GM18502 (cell line): ENCODE data around the gene GABBR2.

Experiments used
- ATAC-seq: cut with Tn5 transposase; IDR thresholded peaks from one replicate; pipeline ENCODE4 v1.9.1; 2021; ENCODE audit warnings: mild to moderate bottlenecking; ENCODE audit not compliant: unreplicated experiment, poor library complexity

The GABBR2 gene

GRCh38 chr9:98708933-98709911 is at the start of gene GABBR2:
TSS of gene GABBR2 (minus strand) at chr9:98708935. CDS start at chr9:98708737, 198 bp downstream.
- ATAC-seq: no peak

- ATAC-seq: no peak
Observed at GRCh38 chr9:98755006-98755618, 46.4 kb upstream of the GABBR2 start.

DNA sequence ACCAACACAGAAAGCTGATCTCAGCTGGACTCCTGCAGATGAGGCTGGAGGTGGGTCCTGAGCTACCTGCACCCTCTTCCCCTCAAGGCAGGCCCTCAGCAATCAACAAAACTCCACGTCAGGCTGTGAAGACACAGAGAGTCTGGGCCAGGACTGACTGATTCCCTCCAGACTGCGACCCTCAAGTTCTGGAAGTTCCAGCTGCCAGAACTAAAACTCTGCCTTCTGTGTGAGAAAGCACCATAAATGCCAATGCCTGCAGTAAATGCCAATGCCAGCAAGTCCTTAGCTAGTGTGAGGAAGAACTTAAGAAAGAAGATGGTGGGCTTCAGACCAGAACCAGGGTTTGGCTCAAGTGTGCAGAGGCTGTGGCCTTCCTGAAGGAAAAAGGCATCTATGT is 42.5 kb upstream of the GABBR2 start:
- no peak for ATAC-seq

- ATAC-seq: no peak
Observed at GRCh38 chr9:98750364-98751060, 41.8 kb upstream of the GABBR2 start.

GRCh38 chr9:98747476-98747875 is 38.7 kb upstream of the GABBR2 start:
- no peak for ATAC-seq

DNA sequence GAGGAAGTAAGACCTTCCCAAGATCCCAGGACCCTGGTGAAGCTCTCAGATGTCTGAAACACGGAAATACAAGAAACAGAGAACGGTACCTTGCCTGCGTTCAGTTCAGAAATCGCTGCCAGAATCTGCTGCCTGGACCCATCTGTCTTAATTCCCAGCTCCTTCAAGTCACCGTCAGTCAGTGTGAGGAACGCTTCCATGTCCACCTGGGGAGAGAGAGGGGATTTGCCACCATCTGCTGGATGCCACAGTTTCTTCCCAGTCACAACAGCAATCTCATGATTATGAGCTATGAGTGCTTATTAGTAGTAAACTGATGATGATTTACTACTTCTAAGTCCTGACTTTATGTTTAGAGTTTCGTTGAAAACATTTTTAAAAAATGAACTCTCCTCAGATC is 36.7 kb upstream of the GABBR2 start:
- ATAC-seq: no peak

DNA sequence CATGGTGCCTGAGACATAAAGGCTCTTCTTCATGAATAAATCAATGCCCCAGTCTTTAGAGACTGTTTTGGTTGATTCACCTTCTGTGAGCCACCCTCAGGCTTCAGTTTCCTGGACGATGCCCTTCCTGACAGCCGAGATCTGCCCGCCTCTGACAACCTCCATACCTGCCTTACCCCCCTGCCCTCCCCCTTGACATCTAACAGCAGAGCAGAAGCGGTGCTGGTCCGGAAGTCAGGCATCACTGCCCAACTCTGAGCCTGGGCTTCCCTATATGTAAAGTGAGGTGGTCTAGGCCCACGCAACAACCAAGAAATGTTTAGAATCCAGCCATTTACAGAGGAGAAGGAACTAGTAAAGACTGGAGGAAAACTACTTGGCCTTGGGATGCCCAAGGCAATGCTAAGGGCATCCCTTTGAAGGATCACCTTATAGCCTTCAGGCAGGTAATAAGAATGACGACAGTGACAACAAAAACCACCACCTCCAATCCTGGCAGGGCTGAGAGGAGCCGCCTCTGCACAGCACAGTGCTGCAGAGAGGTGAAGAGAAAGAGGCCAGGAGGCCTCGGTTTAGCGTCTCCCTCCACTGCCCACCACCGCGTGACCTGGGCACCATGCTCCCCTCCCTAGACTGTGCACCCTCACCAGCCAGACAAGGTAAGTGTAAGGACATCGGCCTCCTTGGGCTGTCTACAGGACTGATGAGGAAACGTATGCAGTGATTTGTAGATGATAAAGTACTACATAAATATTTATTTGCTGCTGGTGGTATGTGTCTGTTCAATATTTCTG is 35.3 kb upstream of the GABBR2 start:
- no peak for ATAC-seq

GRCh38 chr9:98743329-98743728 is 34.6 kb upstream of the GABBR2 start:
- no peak for ATAC-seq

DNA sequence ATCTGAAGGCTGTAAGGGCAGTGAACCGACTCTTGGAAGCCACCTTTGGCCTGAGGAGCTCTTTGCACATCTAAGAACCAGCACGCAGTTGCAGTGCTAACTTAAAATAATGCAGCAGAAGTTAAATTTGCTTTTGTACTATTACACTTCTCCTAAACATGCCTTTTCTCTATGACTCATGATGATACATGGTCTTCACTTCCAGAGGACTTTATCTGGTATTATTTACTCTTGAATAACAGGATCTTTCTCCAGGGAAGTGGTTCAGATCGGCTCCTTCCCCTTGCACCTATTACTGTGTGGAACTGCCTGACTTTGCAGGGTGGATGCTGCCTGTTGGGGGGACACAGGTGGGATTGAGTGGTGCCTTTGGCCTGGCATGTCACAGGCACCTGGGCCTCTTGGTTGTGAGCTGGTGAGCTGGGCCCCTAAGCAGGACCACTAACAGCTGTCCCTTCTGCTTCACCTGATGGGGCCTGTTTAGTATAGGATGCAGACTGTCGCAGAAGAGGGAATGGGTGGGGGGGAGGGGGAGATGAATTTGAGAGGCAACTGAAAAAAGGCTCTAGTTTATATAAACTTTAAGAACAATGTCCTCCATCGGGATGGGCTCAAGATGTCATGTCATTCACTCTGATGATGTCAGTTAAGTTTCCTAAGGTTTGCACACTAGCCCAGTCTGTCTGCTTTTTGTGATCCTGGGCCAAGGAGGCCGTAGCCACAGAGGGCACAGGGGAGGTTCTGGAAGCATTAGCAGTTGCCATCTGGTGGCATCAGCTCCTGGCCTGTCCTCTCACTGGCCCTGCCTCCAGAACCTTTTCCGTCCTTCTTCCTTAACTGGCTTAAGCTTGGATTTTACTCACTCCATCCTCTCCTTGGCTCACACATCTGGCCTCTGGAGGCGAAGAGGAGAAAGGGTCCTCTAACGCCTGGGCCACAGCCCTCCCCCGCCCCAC is 33.9 kb upstream of the GABBR2 start:
- ATAC-seq: no peak

DNA sequence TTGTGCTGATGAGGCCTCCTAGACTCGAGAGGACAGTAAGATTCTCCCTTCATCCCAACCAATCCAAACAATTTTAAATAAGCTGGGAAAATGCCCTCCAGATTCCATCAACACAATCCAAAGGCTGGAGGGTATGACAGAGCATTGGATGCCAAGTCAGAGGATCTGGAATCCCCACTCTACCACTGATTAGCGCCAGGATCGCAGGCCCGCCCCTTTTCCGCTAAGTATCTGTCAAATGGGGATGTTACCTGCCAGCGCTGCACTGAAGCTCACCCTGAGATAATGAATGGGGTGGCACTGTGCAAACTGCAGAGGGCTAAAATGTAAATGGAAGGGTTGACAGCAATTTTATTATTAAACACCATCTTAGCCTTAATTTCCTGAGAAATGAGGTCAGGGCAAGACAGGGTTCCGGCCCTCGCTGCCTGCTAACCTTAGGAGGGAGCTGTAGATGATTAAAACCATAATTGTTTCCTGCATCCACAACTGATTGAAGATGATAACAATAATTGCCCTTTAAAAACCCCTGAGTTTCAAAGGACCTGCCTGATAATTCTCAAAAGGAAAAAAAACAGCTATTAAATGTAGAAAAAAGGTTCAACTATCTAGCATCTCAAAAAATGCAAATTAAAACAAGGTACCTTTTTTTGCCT is 31.6 kb upstream of the GABBR2 start:
- ATAC-seq: no peak

DNA sequence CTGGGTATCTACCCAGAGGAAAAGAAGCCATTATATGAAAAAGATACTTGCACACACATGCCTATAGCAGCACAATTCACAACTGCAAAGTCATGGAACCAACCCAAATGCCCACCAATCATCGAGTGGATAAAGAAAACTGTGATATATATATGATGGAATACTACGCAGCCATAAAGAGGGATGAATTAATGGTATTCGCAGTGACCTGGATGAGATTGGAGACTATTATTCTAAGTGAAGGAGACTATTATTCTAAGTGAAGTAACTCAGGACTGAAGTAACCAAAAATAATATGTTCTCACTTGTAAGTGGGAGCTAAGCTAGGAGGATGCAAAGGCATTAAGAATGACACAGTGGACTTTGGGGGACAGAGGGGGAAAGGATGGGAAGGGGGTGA is 30.0 kb upstream of the GABBR2 start:
- no peak for ATAC-seq

DNA sequence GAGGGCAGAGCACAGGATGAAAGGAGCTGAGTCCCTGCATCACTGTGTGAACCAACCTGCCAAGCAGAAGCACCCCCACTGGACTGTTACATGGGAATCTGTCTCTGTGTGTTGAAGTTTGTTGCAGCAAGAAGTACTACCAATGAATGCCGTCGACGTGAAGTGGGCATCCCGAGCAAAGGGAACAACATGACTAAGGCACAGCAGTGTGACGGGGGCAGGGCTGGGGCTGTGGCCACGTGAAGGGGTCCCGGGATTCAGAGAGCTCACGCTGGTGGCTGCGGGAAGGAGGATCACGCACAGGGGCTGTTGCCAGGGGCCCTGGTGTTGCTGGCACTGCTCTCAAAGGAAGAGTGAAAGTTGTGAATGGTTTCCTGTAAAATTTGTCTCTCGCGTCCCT is 27.5 kb upstream of the GABBR2 start:
- ATAC-seq: no peak

- no peak for ATAC-seq
Observed at GRCh38 chr9:98732801-98733200, 24.1 kb upstream of the GABBR2 start.

- no peak for ATAC-seq
Observed at GRCh38 chr9:98732091-98732490, 23.4 kb upstream of the GABBR2 start.

DNA sequence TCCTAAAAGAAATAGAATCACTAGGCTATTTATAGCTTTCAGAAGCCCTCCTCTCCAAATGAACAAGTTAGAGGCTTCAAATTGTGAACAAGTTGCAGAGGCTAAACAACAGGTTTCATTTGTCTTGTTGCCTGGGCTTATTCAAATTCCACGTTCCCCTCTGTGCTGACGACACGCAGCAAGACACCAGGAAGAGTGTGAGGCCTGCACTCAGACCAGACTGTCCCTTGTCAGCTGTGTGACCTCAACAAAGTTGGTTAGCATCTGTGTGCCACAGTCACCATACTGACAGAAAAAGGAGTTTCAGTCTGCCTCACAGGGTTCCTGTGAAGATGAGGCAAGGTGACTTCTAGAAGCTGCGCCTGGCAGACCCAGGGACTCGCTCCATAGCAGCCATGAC is 22.1 kb upstream of the GABBR2 start:
- ATAC-seq: no peak

GRCh38 chr9:98728500-98728899 is 19.8 kb upstream of the GABBR2 start:
- ATAC-seq: no peak

GRCh38 chr9:98727428-98727827 is 18.7 kb upstream of the GABBR2 start:
- no peak for ATAC-seq

GRCh38 chr9:98726735-98727134 is 18.0 kb upstream of the GABBR2 start:
- ATAC-seq: no peak
